GM21619 (cell line): ENCODE measurements around the gene NACC1.
"Not testable (repeated sequence)": the region's sequence is repeated elsewhere in the genome, so short reads cannot be mapped to it uniquely, and the experiment has no call there.

ENCODE experiments used
- ATAC-seq: cut with Tn5 transposase; IDR thresholded peaks from one replicate; pipeline ENCODE4 v1.9.1; 2021; ENCODE audit not compliant: unreplicated experiment

Gene NACC1

DNA sequence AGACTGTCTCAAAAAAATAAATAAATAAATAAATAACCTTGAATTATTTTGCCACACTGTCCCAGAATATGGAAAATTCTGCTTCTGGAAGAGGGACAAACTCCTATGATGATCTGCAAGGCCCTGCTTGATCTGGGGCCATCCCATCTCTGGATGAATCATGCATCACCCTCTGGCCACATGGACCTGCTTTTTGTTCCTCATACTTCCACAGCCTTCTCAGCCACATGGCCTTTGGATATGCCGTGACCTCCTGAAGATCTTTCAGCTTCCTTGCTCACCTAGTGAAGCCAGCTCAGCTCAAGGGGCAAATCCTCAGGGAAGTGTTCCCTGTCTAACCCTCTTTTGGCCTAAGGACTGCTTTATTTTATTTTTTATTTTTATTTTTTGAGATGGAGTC lies 42.5 kb downstream of the NACC1 start:
- no peak for ATAC-seq

- ATAC-seq, result peak; percentile 57
Measured at GRCh38 chr19:13162724-13163608, 44.9 kb downstream of the NACC1 start.

DNA sequence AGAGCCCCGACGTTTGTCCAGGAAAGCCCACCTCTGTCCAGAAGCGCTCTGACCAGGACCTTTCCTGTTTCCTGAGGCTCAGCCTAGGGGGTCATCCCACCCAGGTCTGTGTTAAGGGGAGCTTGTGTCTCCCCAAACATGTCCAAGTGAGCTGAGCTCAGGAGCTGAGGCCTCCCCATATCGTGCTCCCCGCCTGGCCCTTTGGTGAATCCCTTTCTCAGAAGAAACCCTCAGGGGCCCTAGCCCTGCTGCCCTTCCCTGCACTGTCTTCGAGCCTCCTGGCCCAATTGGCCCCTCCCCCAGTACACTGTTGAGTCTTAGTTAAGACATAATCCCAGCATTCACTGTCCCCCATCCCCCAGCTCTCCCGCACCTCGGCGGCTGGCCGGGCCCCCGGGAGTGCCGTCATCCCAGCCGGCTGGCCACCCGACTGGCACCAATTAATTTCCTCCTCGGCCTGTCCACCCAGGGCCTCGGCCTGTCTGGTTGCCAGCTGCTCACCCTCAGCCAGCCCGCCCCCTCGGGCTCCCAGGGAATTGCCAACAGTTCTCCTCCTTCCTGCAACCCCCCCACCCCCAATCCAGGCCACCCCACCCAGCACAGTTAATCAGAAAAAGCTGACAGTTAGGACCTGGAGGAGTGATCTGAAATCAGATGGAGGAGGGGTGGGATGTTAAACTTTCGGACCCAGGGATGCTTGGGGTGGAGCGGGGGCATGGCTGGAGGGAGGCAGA lies 45.7 kb downstream of the NACC1 start:
- no peak for ATAC-seq

GRCh38 chr19:13164343-13165161 lies 46.5 kb downstream of the NACC1 start:
- no peak for ATAC-seq

- ATAC-seq, result no peak
Measured at GRCh38 chr19:13165162-13165997, 47.3 kb downstream of the NACC1 start.

DNA sequence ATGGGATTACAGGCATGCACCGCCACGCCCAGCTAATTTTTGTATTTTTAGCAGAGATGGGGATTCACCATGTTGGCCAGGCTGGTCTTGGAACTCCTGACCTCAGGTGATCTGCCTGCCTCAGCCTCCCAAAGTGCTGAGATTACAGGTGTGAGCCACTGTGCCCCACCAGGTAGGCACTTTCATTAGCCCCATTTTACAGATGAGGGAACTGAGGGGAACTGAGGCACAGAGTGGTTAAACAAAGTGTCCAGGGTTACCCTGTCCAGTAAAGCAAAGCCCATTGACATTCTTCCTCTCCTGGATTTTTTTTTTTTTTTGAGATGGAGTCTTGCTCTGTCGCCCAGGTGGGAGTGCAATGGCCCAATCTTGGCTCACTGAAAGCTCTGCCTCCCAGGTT lies 48.1 kb downstream of the NACC1 start:
- not testable (repeated sequence) for ATAC-seq

DNA sequence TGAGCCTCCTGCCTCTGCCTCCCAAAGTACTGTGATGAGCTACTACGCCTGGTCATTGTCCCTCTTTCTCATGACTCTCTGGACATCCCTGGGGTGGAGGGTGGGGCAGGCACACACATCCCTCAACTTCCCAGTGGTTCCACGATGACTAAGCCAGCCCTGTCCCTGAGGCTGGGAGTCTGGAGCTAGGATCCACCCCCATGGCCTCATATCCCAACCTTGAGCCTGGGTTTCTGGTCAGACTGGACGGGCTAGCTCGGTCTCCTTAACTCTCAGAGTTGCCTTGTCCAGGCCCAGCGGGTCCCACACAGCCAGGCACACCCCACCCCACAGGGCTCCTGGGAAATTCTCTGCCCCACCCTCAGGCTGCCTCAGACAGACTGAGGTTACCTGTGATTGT lies 51.7 kb downstream of the NACC1 start:
- ATAC-seq, result no peak

DNA sequence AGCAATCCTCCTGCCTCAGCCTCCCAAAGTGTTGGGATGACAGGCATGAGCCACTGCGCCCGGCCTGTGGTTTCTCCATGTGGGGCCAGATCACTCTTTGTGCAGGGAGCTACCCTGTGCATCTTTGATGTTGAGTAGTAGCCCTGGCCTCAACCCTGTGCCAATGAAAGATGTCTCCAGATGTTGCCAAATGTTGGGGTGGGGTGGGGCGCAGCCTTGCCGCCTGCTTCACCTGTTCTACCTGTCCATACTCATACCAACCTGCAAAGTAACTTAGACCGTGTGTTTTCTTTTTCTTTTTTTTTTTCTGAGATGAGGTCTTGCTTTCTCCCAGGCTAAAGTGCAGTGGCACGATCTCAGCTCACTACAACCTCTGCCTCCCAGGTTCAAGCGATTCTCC lies 53.1 kb downstream of the NACC1 start:
- ATAC-seq, result no peak

DNA sequence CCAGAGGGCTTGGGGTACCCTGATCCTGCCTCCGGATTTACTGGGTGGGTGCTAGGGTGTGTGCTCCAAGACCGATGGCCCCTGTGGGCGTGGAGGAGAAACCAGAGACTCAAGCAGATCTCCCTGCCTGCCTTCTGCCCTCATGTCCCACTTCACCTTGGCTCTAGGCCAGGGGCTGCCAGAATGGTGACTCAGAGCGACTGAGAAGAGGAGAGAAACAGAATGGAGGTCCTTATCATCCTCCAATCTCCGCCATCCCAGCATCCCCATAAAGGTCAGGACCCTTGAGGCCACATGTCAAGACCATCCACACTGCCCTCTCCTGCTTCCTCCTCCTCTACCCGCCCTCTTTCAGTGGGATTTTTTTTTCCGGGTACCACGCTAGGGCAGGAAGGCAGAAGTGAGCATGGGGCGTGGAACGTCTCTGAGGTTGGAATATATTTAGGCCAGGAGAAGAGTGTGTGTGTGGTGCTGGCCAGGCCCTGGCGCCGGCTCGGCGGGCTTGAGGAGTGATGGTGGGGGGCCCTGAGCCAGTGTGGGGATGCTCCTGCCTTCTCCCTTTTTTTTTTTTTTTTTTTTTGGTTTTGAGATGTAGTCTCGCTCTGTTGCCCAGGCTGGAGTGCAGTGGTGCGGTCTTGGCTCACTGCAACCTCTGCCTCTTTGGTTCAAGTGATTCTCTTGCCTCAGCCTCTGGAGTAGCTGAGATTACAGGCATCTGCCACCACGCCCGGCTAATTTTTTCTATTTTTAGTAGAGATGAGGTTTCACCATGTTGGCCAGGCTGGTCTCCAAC lies 54.5 kb downstream of the NACC1 start:
- ATAC-seq, result no peak

- no peak for ATAC-seq
Measured at GRCh38 chr19:13173139-13173737, 55.2 kb downstream of the NACC1 start.

DNA sequence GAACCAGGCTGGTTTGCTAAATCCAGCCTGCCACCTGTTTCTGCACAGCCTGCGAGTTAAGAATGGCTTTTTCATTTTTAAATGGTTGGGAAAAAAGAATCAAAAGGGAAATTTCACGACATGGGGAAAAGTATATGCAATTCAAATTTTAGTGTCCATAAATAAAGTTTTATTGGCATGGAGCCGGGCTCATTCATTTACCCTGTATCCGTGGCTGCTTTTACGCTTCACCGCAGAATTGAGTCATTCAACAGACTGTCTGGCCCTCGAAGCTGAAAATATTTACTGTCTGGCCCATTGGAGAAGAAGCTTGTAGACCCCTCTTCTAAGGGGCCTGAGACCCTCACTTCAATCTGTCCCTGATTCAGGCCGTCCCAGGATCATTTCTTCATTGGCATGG lies 58.3 kb downstream of the NACC1 start:
- no peak for ATAC-seq

DNA sequence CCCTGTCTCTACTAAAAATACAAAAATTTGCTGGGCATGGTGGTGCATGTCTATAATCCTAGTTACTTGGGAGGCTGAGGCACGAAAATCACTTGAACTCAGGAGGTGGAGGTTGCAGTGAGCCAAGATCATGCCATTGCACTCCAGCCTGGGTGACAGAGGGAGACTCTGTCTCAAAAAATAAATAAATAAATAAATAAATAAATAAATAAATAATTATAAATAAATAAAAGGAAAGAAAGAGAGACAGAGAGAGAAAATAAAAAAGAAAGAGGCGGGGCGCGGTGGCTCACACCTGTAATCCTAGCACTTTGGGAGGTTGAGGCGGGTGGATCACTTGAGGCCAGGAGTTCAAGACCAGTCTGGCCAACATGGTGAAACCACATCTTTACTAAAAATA lies 59.5 kb downstream of the NACC1 start:
- ATAC-seq, result not testable (repeated sequence)

GRCh38 chr19:13178291-13178690 lies 60.2 kb downstream of the NACC1 start:
- ATAC-seq, result not testable (repeated sequence)

DNA sequence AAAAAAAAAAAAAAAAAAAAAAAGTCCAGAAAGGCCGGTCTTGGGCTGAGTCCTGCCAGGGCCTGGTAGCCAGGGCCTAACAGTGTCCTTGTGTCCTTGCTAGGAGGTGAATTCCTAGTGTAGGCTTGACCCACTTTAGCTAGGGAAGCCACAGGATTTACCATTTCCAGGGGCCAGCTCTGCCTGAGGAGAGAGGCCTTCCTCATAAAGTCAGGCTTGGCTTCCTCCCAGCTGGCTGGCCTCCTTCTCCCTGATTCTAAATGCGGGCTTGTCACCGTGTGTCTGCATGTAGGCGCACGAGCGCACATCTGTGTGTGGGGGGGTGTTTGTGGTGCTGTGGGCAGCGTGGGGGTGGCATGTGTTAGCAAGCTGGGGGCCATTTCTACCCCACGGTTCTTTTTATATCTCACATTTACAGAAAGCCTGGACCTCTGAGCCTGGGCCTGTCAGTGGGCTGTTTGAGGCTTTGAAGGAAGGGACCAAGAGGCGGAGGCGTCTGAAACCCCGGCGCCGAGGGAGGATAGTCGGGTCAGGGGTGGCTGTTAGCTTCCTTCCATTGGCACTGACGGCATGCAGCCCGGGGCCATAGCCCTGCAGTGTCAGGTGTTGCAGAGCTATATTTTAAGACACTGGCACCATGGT lies 63.8 kb downstream of the NACC1 start:
- ATAC-seq, result no peak

GRCh38 chr19:13184926-13185325 lies 66.9 kb downstream of the NACC1 start:
- ATAC-seq, result not testable (repeated sequence)

DNA sequence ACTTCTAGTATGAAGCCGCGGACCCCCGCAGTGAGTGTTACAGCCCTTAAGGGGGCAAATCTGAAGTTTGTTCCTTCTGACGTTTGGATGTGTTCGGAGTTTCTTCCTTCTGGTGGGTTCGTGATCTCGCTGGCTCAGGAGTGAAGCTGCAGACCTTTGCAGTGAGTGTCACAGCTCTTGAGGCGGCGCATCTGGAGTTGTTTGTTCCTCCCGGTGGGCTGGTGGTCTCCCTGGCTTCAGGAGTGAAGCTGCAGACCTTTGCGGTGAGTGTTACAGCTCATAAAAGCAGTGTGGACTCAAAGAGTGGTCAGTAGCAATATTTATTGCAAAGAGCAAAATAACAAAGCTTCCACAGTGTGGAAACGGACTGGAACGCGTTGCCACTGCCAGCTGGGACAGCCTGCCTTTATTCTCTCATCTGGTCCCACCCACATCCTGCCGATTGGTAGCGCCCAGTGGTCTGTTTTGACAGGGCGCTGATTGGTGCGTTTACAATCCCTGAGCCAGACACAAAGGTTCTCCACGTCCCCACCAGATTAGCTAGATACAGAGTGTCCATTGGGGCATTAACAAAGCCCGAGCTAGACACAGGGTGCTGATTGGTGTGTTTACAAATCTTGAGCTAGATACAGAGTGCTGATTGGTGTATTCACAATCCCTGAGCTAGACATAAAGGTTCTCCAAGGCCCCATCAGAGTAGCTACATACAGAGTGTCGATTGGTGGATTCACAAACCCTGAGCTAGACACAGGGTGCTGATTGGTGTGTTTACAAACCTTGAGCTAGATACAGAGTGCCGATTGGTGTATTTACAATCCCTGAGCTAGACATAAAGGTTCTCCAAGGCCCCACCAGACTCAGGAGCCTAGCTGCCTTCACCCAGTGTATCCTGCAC lies 67.9 kb downstream of the NACC1 start:
- not testable (repeated sequence) for ATAC-seq

- ATAC-seq, result not testable (repeated sequence)
Measured at GRCh38 chr19:13186688-13187087, 68.6 kb downstream of the NACC1 start.

DNA sequence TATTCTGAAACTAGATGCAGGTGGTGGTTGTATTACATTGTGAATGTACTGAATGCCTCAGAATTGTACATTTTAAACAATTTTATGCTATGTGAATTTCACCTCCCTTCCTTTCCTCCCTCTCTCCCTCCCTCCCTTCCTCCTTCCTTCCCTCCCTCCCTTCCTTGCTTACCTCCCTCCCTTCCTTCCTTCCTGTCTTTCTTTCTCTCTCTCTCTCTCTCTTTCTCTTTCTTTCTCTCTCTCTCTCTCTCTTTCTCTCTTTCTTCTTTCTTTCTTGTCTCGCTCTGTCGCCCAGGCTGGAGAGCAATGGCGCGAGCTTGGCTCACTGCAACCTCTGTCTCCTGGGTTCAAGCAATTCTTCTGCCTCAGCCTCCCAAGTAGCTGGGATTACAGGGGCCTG lies 69.4 kb downstream of the NACC1 start:
- no peak for ATAC-seq
